ENCODE results near the gene ZFAND2B. TPM values are rescaled to one million over a fixed set of nuclear protein-coding genes. Genes with fewer than 3 reads are reported as not detected.

Gene ZFAND2B
- total and polyA plus RNA-seq, 2 experiments from 2014 or later = 58.1 to 65.4 TPM

DNA sequence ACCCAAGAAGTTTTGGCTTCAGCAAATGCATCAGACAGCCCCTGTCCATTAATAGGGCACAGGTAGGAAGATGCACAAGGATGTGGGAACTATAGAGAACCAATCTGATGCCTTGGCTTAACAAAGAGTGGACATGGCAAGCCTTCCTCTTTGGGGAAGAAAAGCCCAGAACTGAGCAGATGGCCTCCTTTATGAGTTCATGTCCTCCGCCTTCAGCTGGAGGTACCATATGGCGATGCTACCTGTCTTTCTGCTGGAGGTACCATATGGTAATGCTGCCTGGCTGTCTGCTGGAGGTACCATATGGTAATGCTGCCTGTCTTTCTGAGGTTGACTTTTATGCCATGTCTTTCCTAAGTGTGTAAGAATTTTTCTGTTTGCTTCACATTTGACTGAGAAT is 22.5 kb upstream of the ZFAND2B start:
- Histone ChIP-seq H2AFZ (no peak overlapping the region), H4K20me1 (ENCODE audit: insufficient read depth, poor library complexity, severe bottlenecking) (peaks cover 6% of the 10 kb centered on the region), H3K4me2 (no peak overlapping the region), H3K36me3 (replicated peaks; ENCODE audit: insufficient read depth, low read depth) (no peaks in the 10 kb centered on the region), H3K4me3 (no peak overlapping the region), H3K9me2 (replicated peaks; ENCODE audit: insufficient read depth) (no peaks in the 10 kb centered on the region), H3K27me3 (no peaks in the 10 kb centered on the region), H3K9me3 (ENCODE audit: low read depth) (no peaks in the 10 kb centered on the region), H3K27ac (no peak overlapping the region), H3K4me1 (ENCODE audit: insufficient read depth) (peaks cover 3% of the 10 kb centered on the region), H3K79me2 (peaks cover 14% of the 10 kb centered on the region)
- DNase-seq (ENCODE audit: low spot score) = no peak
- WGBS (ENCODE audit: low lambda C conversion rate, missing lambda C conversion rate) = 98% methylated on average over 2 of the region's 2 CpGs
- TF ChIP-seq, protein P1, sequence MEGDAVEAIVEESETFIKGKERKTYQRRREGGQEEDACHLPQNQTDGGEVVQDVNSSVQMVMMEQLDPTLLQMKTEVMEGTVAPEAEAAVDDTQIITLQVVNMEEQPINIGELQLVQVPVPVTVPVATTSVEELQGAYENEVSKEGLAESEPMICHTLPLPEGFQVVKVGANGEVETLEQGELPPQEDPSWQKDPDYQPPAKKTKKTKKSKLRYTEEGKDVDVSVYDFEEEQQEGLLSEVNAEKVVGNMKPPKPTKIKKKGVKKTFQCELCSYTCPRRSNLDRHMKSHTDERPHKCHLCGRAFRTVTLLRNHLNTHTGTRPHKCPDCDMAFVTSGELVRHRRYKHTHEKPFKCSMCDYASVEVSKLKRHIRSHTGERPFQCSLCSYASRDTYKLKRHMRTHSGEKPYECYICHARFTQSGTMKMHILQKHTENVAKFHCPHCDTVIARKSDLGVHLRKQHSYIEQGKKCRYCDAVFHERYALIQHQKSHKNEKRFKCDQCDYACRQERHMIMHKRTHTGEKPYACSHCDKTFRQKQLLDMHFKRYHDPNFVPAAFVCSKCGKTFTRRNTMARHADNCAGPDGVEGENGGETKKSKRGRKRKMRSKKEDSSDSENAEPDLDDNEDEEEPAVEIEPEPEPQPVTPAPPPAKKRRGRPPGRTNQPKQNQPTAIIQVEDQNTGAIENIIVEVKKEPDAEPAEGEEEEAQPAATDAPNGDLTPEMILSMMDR (IDR thresholded peaks at IDR 0.05; ENCODE audit: poor library complexity) = no peak
- TF ChIP-seq EZH2 (IDR thresholded peaks at IDR 0.05; ENCODE audit: borderline replicate concordance) (no peak), EZH2phosphoT487 (IDR thresholded peaks at IDR 0.05; ENCODE audit: low read depth, severe bottlenecking, unreplicated experiment) (no peak)

DNA sequence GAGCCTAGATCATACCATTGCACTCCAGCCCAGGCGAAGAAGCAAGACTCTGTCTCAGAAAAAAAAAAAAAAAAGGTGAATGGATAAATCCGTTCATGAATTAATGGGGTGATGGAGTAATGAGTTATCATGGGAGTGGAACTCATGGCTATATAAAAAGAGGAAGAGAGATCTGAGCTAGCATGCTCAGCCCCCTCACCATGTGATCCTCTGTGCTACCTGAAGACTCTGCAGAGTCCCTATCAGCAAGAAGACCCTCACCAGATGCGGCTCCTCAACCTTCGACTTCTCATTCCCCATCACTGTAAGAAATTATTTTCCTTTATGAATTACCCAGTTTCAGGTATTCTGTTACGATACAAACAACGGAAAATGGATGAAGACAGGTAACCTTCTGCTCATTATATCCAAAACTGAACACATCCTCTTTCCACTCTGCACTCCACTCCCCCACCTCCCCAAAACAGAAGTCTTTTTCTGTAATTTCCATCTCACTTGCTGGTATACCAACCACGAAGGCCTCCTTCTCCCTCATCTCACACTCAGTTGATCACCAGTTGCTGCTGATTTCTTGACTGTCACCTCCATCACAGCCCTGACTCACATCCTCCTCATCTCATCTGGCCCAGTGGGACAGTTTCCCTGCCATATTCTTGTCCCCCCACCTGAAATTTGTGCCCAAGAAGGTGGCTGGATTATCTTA is 19.7 kb upstream of the ZFAND2B start:
- WGBS (ENCODE audit: low lambda C conversion rate, missing lambda C conversion rate) = 84% methylated on average over 7 of the region's 7 CpGs
- Histone ChIP-seq H2AFZ (no peak overlapping the region), H3K9me2 (replicated peaks; ENCODE audit: insufficient read depth) (no peaks in the 10 kb centered on the region), H3K27ac (no peak overlapping the region), H4K20me1 (ENCODE audit: insufficient read depth, poor library complexity, severe bottlenecking) (no peaks in the 10 kb centered on the region), H3K9me3 (ENCODE audit: low read depth) (no peaks in the 10 kb centered on the region), H3K4me1 (ENCODE audit: insufficient read depth) (no peaks in the 10 kb centered on the region), H3K79me2 (no peaks in the 10 kb centered on the region), H3K27me3 (no peaks in the 10 kb centered on the region), H3K4me2 (no peak overlapping the region), H3K36me3 (replicated peaks; ENCODE audit: insufficient read depth, low read depth) (no peaks in the 10 kb centered on the region), H3K4me3 (no peak overlapping the region)
- DNase-seq (ENCODE audit: low spot score) = no peak
- TF ChIP-seq EZH2phosphoT487 (IDR thresholded peaks at IDR 0.05; ENCODE audit: low read depth, severe bottlenecking, unreplicated experiment) = no peak
- TF ChIP-seq, protein P1 (IDR thresholded peaks at IDR 0.05; ENCODE audit: poor library complexity) = no peak
- no peak for TF ChIP-seq EZH2 (IDR thresholded peaks at IDR 0.05; ENCODE audit: borderline replicate concordance)

DNA sequence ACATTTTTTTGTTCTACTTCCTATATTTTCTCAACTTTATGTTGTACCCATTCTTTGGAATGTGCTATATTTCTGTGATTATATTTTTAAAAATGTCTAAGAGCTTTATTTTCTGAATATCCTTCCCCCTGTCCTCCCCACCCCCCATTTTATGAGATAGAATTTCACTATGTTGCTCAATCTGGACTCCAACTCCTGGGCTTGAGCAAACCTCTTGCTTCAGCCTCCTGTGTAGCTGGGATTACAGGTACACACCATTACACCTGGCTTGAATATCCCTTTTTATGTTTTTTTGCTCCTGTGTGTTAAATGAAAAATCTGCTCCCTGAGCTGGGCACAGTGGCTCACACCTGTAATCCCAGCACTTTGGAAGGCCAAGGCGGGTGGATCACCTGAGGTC is 9.2 kb upstream of the ZFAND2B start:
- no peaks in the 10 kb centered on the region for H3K9me2 ChIP-seq (replicated peaks; ENCODE audit: insufficient read depth)

More for the DNA sequence above, 9.2 kb upstream of the ZFAND2B start:
- H3K4me2 ChIP-seq = no peak overlapping the region
- H4K20me1 ChIP-seq (ENCODE audit: insufficient read depth, poor library complexity, severe bottlenecking) = no peaks in the 10 kb centered on the region
- no peaks in the 10 kb centered on the region for H3K27me3 ChIP-seq
- 100% methylated on average over 1 of the region's 1 CpG for WGBS (ENCODE audit: low lambda C conversion rate, missing lambda C conversion rate)
- H3K27ac ChIP-seq = no peak overlapping the region
- no peaks in the 10 kb centered on the region for H3K4me1 ChIP-seq (ENCODE audit: insufficient read depth)
- no peak overlapping the region for H3K4me3 ChIP-seq
- no peaks in the 10 kb centered on the region for H3K79me2 ChIP-seq
- no peaks in the 10 kb centered on the region for H3K9me3 ChIP-seq (ENCODE audit: low read depth)
- no peak for DNase-seq (ENCODE audit: low spot score)
- H2AFZ ChIP-seq = no peak overlapping the region
- no peaks in the 10 kb centered on the region for H3K36me3 ChIP-seq (replicated peaks; ENCODE audit: insufficient read depth, low read depth)
- TF ChIP-seq EZH2 (IDR thresholded peaks at IDR 0.05; ENCODE audit: borderline replicate concordance) (no peak), EZH2phosphoT487 (IDR thresholded peaks at IDR 0.05; ENCODE audit: low read depth, severe bottlenecking, unreplicated experiment) (no peak)
- TF ChIP-seq, protein P1 (IDR thresholded peaks at IDR 0.05; ENCODE audit: poor library complexity) = no peak

Measured in hepatocyte (in vitro differentiated cells).